Ishikawa (cell line): ENCODE measurements around the gene SLC12A5.

Experiments
- CEBPB ChIP-seq: IDR thresholded peaks from 2 replicates; pipeline ENCODE4 v1.6.1; 2012
- CREB1 ChIP-seq: IDR thresholded peaks from 2 replicates; pipeline ENCODE4 v1.6.1; 2012; ENCODE audit warnings: low read depth
- EP300 ChIP-seq: IDR thresholded peaks from 2 replicates; pipeline ENCODE4 v1.6.1; 2012; ENCODE audit warnings: borderline replicate concordance
- REST ChIP-seq: IDR thresholded peaks from 2 replicates; pipeline ENCODE4 v1.6.1; 2012; ENCODE audit warnings: low read depth, mild to moderate bottlenecking
- TAF1 ChIP-seq: IDR thresholded peaks from 2 replicates; pipeline ENCODE4 v1.6.1; 2012; ENCODE audit warnings: low read depth, mild to moderate bottlenecking
- USF1 ChIP-seq: IDR thresholded peaks from 2 replicates; pipeline ENCODE4 v1.6.1; 2012

- TF ChIP-seq EP300, result no peak
- TF ChIP-seq REST, result peak; percentile 92
- no peak for TF ChIP-seq USF1
- no peak for TF ChIP-seq CEBPB
- TF ChIP-seq CREB1, result no peak
- no peak for TF ChIP-seq TAF1
Observed at GRCh38 chr20:46027245-46027853, 1.7 kb upstream of the SLC12A5 start.
